GM04504 (cell line): Measurements from ENCODE around the gene ELOVL3.
"Not testable (repeated sequence)": the region's sequence is repeated elsewhere in the genome, so short reads cannot be mapped to it uniquely, and the experiment has no call there.

Experiments used
- DNase-seq: peaks from one replicate; pipeline ENCODE4 v3.0.0-alpha.2; 2012; ENCODE audit warnings: low read depth

ELOVL3 gene

GRCh38 chr10:102227050-102227449 lies 951 bp downstream of the ELOVL3 start:
- DNase-seq, result peak; percentile 53

DNA sequence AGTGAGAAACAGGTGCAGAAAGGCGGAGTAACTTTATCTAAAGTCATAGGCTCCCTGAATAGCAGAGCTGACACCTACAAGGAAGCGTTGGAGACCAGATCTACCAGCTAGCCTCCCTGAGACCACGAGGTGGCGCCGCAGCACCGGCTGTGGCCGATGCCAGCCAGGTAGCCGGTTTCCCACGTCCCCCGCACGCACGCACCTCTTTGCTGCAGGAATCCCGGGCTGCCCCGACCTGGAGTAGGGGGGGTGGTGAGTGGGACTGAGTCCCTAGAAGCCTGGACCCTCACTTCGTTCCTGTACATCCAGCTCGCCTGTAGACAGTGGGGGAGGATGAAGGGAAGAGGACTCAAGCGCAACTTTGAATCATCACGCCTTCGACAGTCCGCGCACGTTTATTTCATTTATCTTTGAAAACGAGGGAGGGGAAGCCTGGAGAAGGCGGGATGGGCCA lies 3.7 kb downstream of the ELOVL3 start:
- peak; percentile 42 for DNase-seq

DNA sequence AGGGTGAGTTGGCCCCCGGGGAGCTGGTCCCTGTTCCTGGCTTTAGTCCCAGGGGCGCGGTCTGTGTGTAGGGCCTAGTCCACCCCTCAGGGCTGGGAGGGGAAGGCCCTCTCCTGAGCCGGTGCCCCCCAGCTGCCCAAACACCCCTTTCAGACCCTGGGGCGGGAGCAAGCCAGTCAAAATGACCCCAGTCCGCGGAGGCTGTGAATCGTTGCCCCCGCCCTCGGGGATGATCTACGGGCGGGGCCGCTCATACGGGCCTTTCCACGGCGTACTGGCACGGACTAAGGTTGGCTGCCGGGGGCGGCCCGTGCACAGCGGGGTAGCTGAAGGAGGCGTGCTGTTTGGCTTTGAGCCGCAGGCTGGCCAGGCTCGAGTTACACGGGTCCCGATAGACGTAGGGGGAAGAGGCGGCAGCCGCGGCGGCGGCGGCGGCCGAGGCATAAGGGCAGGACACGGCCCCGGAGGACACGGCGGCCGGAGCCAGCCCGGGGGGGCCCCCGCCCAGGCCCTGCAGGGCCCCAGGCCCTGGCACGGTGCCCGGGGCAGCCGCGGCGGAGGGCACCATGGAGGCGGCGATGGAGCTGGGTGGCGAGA lies 4.3 kb downstream of the ELOVL3 start:
- DNase-seq, result no peak

GRCh38 chr10:102230861-102231356 lies 4.8 kb downstream of the ELOVL3 start:
- DNase-seq, result no peak

- DNase-seq, result no peak
These were observed 5.5 kb downstream of the ELOVL3 start for GRCh38 chr10:102231357-102232318.

- no peak for DNase-seq
These were observed 7.9 kb downstream of the ELOVL3 start for GRCh38 chr10:102233997-102234396.

DNA sequence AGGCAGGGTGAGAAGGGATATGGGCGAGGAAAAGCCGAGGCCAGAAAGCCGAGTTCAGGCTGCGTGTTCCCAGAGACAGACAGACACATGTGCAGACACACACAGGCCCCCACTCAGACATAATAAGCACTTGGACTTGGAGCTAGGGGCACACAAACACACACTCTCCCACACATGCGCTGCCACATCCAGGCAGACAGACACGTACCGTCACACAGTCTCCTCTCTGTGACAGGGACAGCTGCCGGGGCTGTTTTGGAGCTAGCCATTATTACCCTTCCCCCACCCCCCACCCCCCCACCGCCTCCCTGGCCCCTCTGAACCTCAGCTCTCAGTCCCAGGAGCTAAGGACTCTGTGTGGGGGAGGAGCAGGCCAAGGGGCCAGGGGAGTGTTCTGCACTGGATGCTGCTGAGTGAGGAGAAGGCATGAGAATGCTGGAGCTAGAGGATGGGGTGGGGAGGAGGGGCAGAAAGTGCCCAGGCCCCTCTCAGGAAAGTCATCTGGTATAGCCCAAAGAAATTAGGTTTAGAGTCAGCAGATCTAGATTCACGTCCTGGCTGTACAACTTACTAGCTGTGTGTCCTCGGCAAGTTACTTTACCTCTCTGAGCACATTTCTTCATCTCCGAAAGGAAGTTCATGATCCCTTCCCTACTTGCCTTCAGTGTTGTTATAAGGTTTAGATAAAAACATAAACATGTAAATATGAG lies 8.9 kb downstream of the ELOVL3 start:
- no peak for DNase-seq

DNA sequence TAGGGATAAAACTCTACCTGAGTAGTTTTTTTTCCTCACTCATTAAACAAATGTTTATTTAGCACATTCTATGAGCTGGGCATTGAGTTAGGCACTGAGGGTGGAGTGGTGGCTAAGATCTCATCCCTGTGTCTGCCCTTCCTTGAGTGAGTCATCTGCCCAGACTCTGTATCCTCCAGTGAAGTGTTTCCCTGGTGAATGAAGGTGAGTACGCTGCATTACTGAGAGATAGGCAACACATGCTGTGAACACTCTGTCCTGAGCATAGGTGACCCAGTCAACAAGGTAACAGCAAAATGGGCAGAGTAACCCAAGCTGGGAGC lies 9.5 kb downstream of the ELOVL3 start:
- DNase-seq, result no peak

- DNase-seq, result no peak
These were observed 9.9 kb downstream of the ELOVL3 start for GRCh38 chr10:102236006-102236405.

GRCh38 chr10:102237711-102238252 lies 11.7 kb downstream of the ELOVL3 start:
- DNase-seq, result no peak

GRCh38 chr10:102240467-102241031 lies 14.4 kb downstream of the ELOVL3 start:
- no peak for DNase-seq

DNA sequence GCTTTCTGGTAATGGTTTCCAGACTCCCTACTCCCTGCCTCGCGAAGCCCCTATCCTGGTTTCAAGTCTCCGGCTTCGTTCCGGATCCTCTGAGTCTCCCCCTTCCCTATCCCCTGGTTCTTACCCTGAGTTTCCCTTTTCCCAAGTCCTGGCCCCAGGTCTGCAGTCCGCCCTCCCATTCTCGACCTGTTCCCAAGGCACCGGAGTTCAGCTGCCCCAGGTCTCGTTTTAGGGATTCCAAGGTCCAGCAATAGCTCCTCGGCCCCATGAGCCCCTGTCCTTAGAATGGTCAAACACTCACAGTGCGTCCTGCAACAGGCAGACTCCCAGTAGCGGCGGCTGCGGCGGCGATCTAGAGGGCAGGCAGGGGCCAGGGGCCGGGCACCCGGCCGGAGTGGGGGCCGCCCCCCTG lies 14.9 kb downstream of the ELOVL3 start:
- DNase-seq, result no peak

- DNase-seq, result peak; percentile 59
These were observed 15.5 kb downstream of the ELOVL3 start, which contains the start of gene PITX3 for GRCh38 chr10:102241444-102242117. TSS of gene PITX3 (minus strand) at chr10:102241512. CDS start at chr10:102232080, 9,432 bp downstream.

DNA sequence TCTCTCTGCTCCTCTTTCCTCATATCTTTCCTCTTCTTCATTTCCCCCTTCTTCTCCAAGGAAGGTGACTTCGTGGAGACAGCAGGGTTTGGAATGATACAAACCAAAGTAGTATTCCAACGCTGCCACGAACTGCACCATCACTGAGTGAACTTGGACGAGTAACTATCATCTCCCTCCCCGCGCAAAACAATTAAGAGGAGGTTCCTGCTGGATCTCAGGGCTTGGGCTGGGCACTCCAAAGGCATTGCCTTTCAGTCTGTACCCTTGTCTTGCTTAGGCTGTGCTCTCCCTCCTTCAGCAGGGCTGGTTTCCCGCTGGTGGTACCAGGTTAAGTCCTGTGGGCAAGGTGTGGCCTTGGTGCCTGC lies 16.0 kb downstream of the ELOVL3 start:
- DNase-seq, result no peak

- DNase-seq, result peak; percentile 74
These were observed 17.2 kb downstream of the ELOVL3 start for GRCh38 chr10:102243309-102243708.

DNA sequence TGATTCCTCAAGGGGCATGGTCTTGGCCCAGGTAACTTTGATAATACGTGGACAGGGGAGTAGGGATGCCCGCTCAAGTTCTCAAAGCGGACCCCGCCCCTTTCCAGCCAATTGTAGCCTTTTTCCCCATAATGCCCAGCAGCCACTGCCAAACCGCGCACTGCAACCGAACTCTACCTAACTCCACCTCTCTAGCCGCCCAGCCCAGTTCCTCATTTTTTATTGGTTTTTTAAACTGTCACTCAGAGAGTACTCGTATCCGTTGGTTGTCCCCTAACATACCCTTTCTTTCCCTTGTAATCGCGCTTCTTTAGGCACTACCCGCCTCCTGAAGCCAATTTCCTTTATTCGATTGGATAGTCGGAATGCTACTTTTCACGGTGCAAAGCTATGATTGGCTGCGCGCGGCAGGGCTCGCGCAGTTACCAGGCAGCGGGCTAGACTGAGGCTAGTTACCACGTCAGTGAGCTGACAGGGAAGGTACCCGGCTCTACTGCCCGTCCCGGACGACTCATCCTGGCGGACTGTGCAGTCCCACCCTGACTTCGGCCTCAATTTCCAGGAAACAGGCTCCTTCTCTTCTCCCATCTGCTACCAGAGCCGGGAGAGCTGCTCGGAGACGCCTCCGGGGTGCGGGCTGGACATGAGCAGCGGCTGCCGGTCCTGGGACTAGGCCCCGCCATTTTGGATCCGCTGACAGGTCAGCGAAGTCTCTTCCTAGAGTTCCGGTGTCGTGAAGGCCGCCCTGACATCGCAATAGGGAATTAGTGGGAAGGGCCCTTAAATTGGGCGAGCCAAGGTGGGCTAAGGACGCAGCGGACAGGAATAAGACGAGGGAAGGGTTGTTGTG lies 19.2 kb downstream of the ELOVL3 start, which contains the start of gene GBF1:
Gene GBF1, plus strand, starts transcription at position 451 of the 850 bp plus-strand sequence. CDS start 13,407 bp downstream, outside the sequence.
- DNase-seq, result peak; percentile 99

GRCh38 chr10:102245932-102246251 lies 19.8 kb downstream of the ELOVL3 start:
- no peak for DNase-seq

DNA sequence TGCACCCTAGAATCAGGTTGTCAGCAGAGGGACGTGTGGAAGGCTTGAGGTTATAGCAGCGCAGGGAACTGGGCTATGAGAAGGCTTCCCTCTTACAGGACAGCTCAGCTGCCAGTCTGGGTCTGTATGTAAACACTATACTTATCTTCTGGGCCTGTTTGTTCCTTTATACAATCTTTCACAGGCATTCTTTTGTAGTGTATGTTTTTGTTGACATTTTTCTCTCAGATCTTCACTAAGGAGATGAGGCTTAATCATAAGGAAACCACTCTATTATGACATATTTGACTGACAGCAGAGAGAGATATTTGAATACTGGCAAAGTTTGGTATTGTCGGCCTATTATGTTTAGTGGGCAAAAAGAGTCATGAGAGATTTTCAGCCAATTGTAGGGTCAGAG lies 20.2 kb downstream of the ELOVL3 start:
- DNase-seq, result no peak

GRCh38 chr10:102247734-102248133 lies 21.6 kb downstream of the ELOVL3 start:
- DNase-seq, result no peak

DNA sequence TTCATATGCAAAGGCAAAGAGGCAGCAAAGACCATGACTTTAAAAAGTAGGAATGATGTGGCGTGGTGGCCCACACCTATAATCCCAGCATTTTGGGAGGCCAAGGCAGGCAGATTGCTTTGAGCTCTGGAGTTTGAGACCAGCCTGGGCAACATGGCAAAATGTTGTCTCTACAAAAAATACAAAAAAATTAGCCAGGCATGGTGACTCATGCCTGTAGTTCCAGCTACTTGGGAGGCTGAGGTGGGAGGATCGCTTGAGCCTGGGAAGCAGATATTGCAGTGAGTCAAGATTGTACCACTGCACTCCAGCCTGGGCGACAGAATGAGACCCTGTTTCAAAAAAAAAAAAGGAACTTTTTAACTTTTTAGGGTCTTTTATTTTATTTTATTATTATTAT lies 26.4 kb downstream of the ELOVL3 start:
- DNase-seq, result not testable (repeated sequence)
